ENCODE results near the gene ATP6V0A1.

GRCh38 chr17:42568341-42569111 lies 109.8 kb downstream of the ATP6V0A1 start:
- TF ChIP-seq EZH2 (IDR thresholded peaks at IDR 0.05; ENCODE audit: insufficient read depth, low read length), result no peak
- no peak for TF ChIP-seq CTCF (IDR thresholded peaks at IDR 0.05; ENCODE audit: insufficient read depth, low read depth, low read length)
